Measurements from ENCODE around the gene REEP1. TPM values are rescaled to one million over a fixed set of nuclear protein-coding genes. Genes with fewer than 3 reads are reported as not detected.

The REEP1 gene
- total RNA-seq, 2 experiments from 2014 or later = 0.23 to 0.25 TPM

GRCh38 chr2:86315084-86315483 is 22.3 kb downstream of the REEP1 start:
- no peak for DNase-seq
- no peak overlapping the region for H3K4me3 Mint-ChIP-seq
- H3K27ac Mint-ChIP-seq = no peak overlapping the region
- H3K4me1 Mint-ChIP-seq (ENCODE audit: low read depth) = peaks cover 9% of the 10 kb centered on the region
- intact Hi-C loops (cut with micrococcal nuclease) = no loop called here
- no peaks in the 10 kb centered on the region for H3K9me3 Mint-ChIP-seq
- ATAC-seq = no peak
- no peaks in the 10 kb centered on the region for H3K36me3 Mint-ChIP-seq (ENCODE audit: low read depth)
- TF ChIP-seq, protein P1, sequence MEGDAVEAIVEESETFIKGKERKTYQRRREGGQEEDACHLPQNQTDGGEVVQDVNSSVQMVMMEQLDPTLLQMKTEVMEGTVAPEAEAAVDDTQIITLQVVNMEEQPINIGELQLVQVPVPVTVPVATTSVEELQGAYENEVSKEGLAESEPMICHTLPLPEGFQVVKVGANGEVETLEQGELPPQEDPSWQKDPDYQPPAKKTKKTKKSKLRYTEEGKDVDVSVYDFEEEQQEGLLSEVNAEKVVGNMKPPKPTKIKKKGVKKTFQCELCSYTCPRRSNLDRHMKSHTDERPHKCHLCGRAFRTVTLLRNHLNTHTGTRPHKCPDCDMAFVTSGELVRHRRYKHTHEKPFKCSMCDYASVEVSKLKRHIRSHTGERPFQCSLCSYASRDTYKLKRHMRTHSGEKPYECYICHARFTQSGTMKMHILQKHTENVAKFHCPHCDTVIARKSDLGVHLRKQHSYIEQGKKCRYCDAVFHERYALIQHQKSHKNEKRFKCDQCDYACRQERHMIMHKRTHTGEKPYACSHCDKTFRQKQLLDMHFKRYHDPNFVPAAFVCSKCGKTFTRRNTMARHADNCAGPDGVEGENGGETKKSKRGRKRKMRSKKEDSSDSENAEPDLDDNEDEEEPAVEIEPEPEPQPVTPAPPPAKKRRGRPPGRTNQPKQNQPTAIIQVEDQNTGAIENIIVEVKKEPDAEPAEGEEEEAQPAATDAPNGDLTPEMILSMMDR (IDR thresholded peaks at IDR 0.05) = no peak
- POLR2A ChIA-PET = no interaction called here
- H3K27me3 Mint-ChIP-seq = no peaks in the 10 kb centered on the region
- CTCF ChIA-PET = interaction anchor here (2.0 kb wide), 1 partner anchor 94 kb away, joined by 6 read pairs; no protein-coding TSS in a partner anchor

- intact Hi-C loops (cut with micrococcal nuclease) = no loop called here
- peaks cover 2% of the 10 kb centered on the region for H3K4me1 Mint-ChIP-seq (ENCODE audit: low read depth)
These were observed 23.3 kb downstream of the REEP1 start for GRCh38 chr2:86314125-86314524.

DNA sequence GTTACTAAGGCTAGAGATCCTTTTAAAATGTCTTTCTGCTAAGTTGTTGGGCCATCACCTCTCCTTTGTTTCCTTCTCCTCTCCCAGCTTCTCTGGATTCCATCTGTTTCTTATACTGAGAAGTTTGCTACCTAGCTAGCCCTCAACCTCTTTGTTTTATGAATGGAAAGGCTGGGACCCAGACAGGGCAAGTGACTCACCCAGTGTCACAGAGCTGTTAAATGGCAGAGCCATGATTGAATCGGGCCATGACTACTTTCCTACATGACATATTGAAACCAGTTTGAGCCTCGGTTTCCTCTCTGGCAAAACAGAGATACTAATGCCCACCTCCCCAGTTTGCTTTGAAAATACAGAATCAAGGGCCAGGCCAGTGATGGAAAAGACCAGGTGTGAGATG is 24.1 kb downstream of the REEP1 start:
- no peak for ATAC-seq
- Mint-ChIP-seq H3K4me3 (no peak overlapping the region), H3K27ac (no peak overlapping the region), H3K27me3 (no peaks in the 10 kb centered on the region), H3K4me1 (ENCODE audit: low read depth) (no peaks in the 10 kb centered on the region), H3K9me3 (no peaks in the 10 kb centered on the region), H3K36me3 (ENCODE audit: low read depth) (no peaks in the 10 kb centered on the region)
- intact Hi-C loops (cut with micrococcal nuclease) = no loop called here
- ChIA-PET CTCF (interaction anchor here (0.8 to 1.2 kb wide), 2 partner anchors 17 to 92 kb away, joined by 3 to 4 read pairs; no protein-coding TSS in a partner anchor), POLR2A (no interaction called here)
- no peak for DNase-seq
- TF ChIP-seq, protein P1 (IDR thresholded peaks at IDR 0.05) = no peak

More at GRCh38 chr2:86314125-86314524, 23.3 kb downstream of the REEP1 start:
- TF ChIP-seq, protein P1 (IDR thresholded peaks at IDR 0.05) = no peak
- ChIA-PET CTCF (interaction anchor here (0.8 to 1.2 kb wide), 2 partner anchors 18 to 93 kb away, joined by 3 to 4 read pairs; no protein-coding TSS in a partner anchor), POLR2A (no interaction called here)
- no peak overlapping the region for H3K4me3 Mint-ChIP-seq
- H3K27me3 Mint-ChIP-seq = no peaks in the 10 kb centered on the region
- no peak for DNase-seq
- no peak overlapping the region for H3K27ac Mint-ChIP-seq
- ATAC-seq = no peak
- H3K36me3 Mint-ChIP-seq (ENCODE audit: low read depth) = no peaks in the 10 kb centered on the region
- H3K9me3 Mint-ChIP-seq = no peaks in the 10 kb centered on the region

GRCh38 chr2:86311879-86312278 is 25.5 kb downstream of the REEP1 start:
- ChIA-PET POLR2A (no interaction called here), CTCF (no interaction called here)
- H3K9me3 Mint-ChIP-seq = no peaks in the 10 kb centered on the region
- H3K4me3 Mint-ChIP-seq = no peak overlapping the region
- intact Hi-C loops (cut with micrococcal nuclease) = no loop called here
- H3K4me1 Mint-ChIP-seq (ENCODE audit: low read depth) = no peaks in the 10 kb centered on the region
- no peak for DNase-seq
- H3K27ac Mint-ChIP-seq = no peak overlapping the region
- no peaks in the 10 kb centered on the region for H3K27me3 Mint-ChIP-seq
- no peaks in the 10 kb centered on the region for H3K36me3 Mint-ChIP-seq (ENCODE audit: low read depth)
- TF ChIP-seq, protein P1 (IDR thresholded peaks at IDR 0.05) = no peak
- ATAC-seq = no peak

DNA sequence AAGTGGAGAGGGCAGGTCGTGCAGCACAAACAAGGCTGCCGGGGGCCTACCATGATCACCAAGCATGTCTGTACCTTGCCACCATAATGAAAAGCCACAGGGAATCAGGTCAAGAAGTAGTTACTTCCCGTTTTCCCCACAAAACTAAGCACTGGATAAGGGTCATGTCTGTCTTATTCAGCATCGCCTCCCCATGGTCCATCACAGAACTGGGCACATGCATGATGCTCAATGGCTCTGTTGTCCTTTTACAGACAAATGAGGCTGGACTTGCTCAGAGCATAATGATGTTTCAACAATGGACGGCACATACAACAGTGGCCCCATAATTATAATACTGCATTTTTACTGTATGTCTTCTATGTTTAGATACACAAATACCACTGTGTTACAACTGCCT is 27.5 kb downstream of the REEP1 start:
- DNase-seq = no peak

More for the DNA sequence above, 27.5 kb downstream of the REEP1 start:
- TF ChIP-seq, protein P1 (IDR thresholded peaks at IDR 0.05) = no peak
- H3K27me3 Mint-ChIP-seq = peaks cover 2% of the 10 kb centered on the region
- H3K9me3 Mint-ChIP-seq = no peaks in the 10 kb centered on the region
- intact Hi-C loops (cut with micrococcal nuclease) = no loop called here
- no peaks in the 10 kb centered on the region for H3K4me1 Mint-ChIP-seq (ENCODE audit: low read depth)
- CTCF ChIA-PET = no interaction called here
- no peaks in the 10 kb centered on the region for H3K36me3 Mint-ChIP-seq (ENCODE audit: low read depth)
- H3K4me3 Mint-ChIP-seq = no peak overlapping the region
- ATAC-seq = no peak
- POLR2A ChIA-PET = no interaction called here
- no peak overlapping the region for H3K27ac Mint-ChIP-seq

Measured in activated CD8-positive, alpha-beta T cell treated with anti-CD3 and anti-CD28 coated beads for 36 hours (primary cell).